HG03558 (cell line): Measurements from ENCODE around the gene CKMT2.
"Not testable (repeated sequence)": the region's sequence is repeated elsewhere in the genome, so short reads cannot be mapped to it uniquely, and the experiment has no call there.

Experiments used
- ATAC-seq: cut with Tn5 transposase; IDR thresholded peaks from one replicate; pipeline ENCODE4 v1.9.1; 2021; ENCODE audit warnings: moderate number of reproducible peaks; ENCODE audit not compliant: unreplicated experiment; ENCODE audit errors: extremely low read depth

The CKMT2 gene

GRCh38 chr5:81246697-81247096 is 13.6 kb downstream of the CKMT2 start:
- no peak for ATAC-seq

GRCh38 chr5:81247441-81247972 is 14.4 kb downstream of the CKMT2 start:
- ATAC-seq, result no peak

- ATAC-seq, result no peak
Measured at GRCh38 chr5:81249240-81249639, 16.1 kb downstream of the CKMT2 start.

GRCh38 chr5:81250004-81250403 is 16.9 kb downstream of the CKMT2 start:
- ATAC-seq, result no peak

GRCh38 chr5:81251922-81252321 is 18.8 kb downstream of the CKMT2 start:
- ATAC-seq, result no peak

GRCh38 chr5:81252904-81253303 is 19.8 kb downstream of the CKMT2 start:
- no peak for ATAC-seq

- ATAC-seq, result no peak
Measured at GRCh38 chr5:81253875-81254274, 20.8 kb downstream of the CKMT2 start.

- ATAC-seq, result no peak
Measured at GRCh38 chr5:81254886-81255559, 21.9 kb downstream of the CKMT2 start.

- no peak for ATAC-seq
Measured at GRCh38 chr5:81256766-81257165, 23.6 kb downstream of the CKMT2 start.

GRCh38 chr5:81262796-81263195 is 29.7 kb downstream of the CKMT2 start:
- not testable (repeated sequence) for ATAC-seq

GRCh38 chr5:81265101-81265500 is 32.0 kb downstream of the CKMT2 start:
- ATAC-seq, result no peak

- no peak for ATAC-seq
Measured at GRCh38 chr5:81268521-81269196, 35.5 kb downstream of the CKMT2 start.

GRCh38 chr5:81269751-81270393 is 36.8 kb downstream of the CKMT2 start:
- ATAC-seq, result no peak

- not testable (repeated sequence) for ATAC-seq
Measured at GRCh38 chr5:81270394-81271027, 37.4 kb downstream of the CKMT2 start.

GRCh38 chr5:81283976-81284375 is 50.9 kb downstream of the CKMT2 start:
- no peak for ATAC-seq

- ATAC-seq, result no peak
Measured at GRCh38 chr5:81286059-81286617, 53.0 kb downstream of the CKMT2 start.

- ATAC-seq, result no peak
Measured at GRCh38 chr5:81288021-81288433, 54.9 kb downstream of the CKMT2 start.

GRCh38 chr5:81290146-81290545 is 57.0 kb downstream of the CKMT2 start:
- ATAC-seq, result no peak

GRCh38 chr5:81292130-81292529 is 59.0 kb downstream of the CKMT2 start:
- ATAC-seq, result no peak

GRCh38 chr5:81294021-81294420 is 60.9 kb downstream of the CKMT2 start:
- ATAC-seq, result not testable (repeated sequence)
